HG03432 (cell line): ENCODE data around the gene DEK.

ENCODE experiments used
- ATAC-seq: cut with Tn5 transposase; IDR thresholded peaks from one replicate; pipeline ENCODE4 v1.9.1; 2021; ENCODE audit warnings: mild to moderate bottlenecking, moderate library complexity; ENCODE audit not compliant: unreplicated experiment

Gene DEK

GRCh38 chr6:18266523-18266912 lies 2.2 kb upstream of the DEK start:
- ATAC-seq, result no peak

GRCh38 chr6:18265787-18266522 lies 1.6 kb upstream of the DEK start:
- ATAC-seq, result no peak

- ATAC-seq, result no peak
Measured at GRCh38 chr6:18264923-18265377, 620 bp upstream of the DEK start.

GRCh38 chr6:18263418-18264218 lies 712 bp downstream of the DEK start:
- peak; percentile 0 for ATAC-seq

- ATAC-seq, result peak; percentile 55
Measured at GRCh38 chr6:18262702-18263417, 1.5 kb downstream of the DEK start.

GRCh38 chr6:18261877-18262276 lies 2.5 kb downstream of the DEK start:
- ATAC-seq, result no peak

GRCh38 chr6:18260448-18261106 lies 3.8 kb downstream of the DEK start:
- ATAC-seq, result peak; percentile 46

GRCh38 chr6:18259675-18260447 lies 4.5 kb downstream of the DEK start:
- no peak for ATAC-seq

GRCh38 chr6:18254793-18255192 lies 9.5 kb downstream of the DEK start:
- no peak for ATAC-seq

- no peak for ATAC-seq
Measured at GRCh38 chr6:18253635-18254034, 10.7 kb downstream of the DEK start.

GRCh38 chr6:18249271-18249670 lies 15.1 kb downstream of the DEK start:
- ATAC-seq, result no peak

GRCh38 chr6:18248698-18249097 lies 15.6 kb downstream of the DEK start:
- ATAC-seq, result no peak

- no peak for ATAC-seq
Measured at GRCh38 chr6:18247002-18247401, 17.3 kb downstream of the DEK start.

- no peak for ATAC-seq
Measured at GRCh38 chr6:18246205-18246604, 18.1 kb downstream of the DEK start.

GRCh38 chr6:18245642-18246041 lies 18.7 kb downstream of the DEK start:
- ATAC-seq, result peak; percentile 43

GRCh38 chr6:18245079-18245478 lies 19.3 kb downstream of the DEK start:
- no peak for ATAC-seq

- no peak for ATAC-seq
Measured at GRCh38 chr6:18244251-18244650, 20.1 kb downstream of the DEK start.

- no peak for ATAC-seq
Measured at GRCh38 chr6:18243302-18243893, 20.9 kb downstream of the DEK start.

GRCh38 chr6:18242062-18242851 lies 22.1 kb downstream of the DEK start:
- no peak for ATAC-seq
